Upper lobe of left lung (tissue), 6 donors: Measurements from ENCODE around the gene CFAP126. TPM values are rescaled to one million over a fixed set of nuclear protein-coding genes. Genes with fewer than 3 reads are reported as not detected.

Source experiments
- ATAC-seq, 2 donors: fragments of 200-7000 bp; cut with Tn5 transposase; one replicate each; pipeline ENCODE4 v1.9.1; 2022; ENCODE audit warnings: mild to moderate bottlenecking in 2 of 2, moderate library complexity in 2 of 2; ENCODE audit not compliant: low FRiP score in 2 of 2
- DNase-seq, 2 donors: peaks; one replicate each; pipeline ENCODE4 v3.0.0-alpha.2; 2019 to 2020
- H3K27ac ChIP-seq, 4 donors: fragments of 200-600 bp; sonication (generic); one replicate each; pipeline ENCODE4 v1.5.1; 2016 to 2019
- H3K27me3 ChIP-seq, 4 donors: fragments of 200-600 bp; sonication (generic); one replicate each; pipeline ENCODE4 v1.5.1; 2017 to 2019
- H3K36me3 ChIP-seq, 4 donors: fragments of 200-600 bp; sonication (generic); one replicate each; pipeline ENCODE4 v1.5.1; 2016 to 2019
- H3K4me1 ChIP-seq, 4 donors: fragments of 200-600 bp; sonication (generic); one replicate each; pipeline ENCODE4 v1.5.1; 2018 to 2019
- H3K4me3 ChIP-seq, 4 donors: fragments of 200-600 bp; sonication (generic); one replicate each; pipeline ENCODE4 v1.5.1; 2017 to 2019; ENCODE audit warnings: mild to moderate bottlenecking in 2 of 4, moderate library complexity in 1 of 4
- H3K9me3 ChIP-seq, 4 donors: fragments of 200-600 bp; sonication (generic); one replicate each; pipeline ENCODE4 v1.5.1; 2018 to 2019
- EP300 ChIP-seq, 4 donors: sonication (generic); formaldehyde crosslinking; IDR thresholded peaks; one replicate each; pipeline ENCODE4 v1.5.1; 2017; ENCODE audit warnings: antibody characterized with exemption in 4 of 4, control low read depth in 2 of 4
- POLR2A ChIP-seq, 4 donors: fragments of 450-650 bp; IDR thresholded peaks; one replicate each; pipeline ENCODE4 v1.5.1; 2016 to 2017; ENCODE audit warnings: antibody characterized with exemption in 4 of 4, mild to moderate bottlenecking in 2 of 4
- POLR2AphosphoS5 ChIP-seq, 2 donors: sonication (generic); formaldehyde crosslinking; IDR thresholded peaks; one replicate each; pipeline ENCODE4 v1.5.1; 2017; ENCODE audit warnings: antibody characterized with exemption in 2 of 2
- WGBS, 2 donors: methylation state at CpG; one replicate each; pipeline ENCODE4 v1.1.5; 2017 to 2018; 5-methylcytosine and 5-hydroxymethylcytosine counted together
- total RNA-seq, 6 donors: library from RNA; depleted of rRNA in 4 of 6; stranded (reverse); fragments of >200 nt in 4 of 6; gene quantifications; one replicate each; pipeline versions ENCODE4 v1.1.0 to v1.2.1, GENCODE V29; 2016 to 2021
- TF ChIP-seq, protein P1 (sequence below), 6 experiments: fragments of 450-650 bp in 4 of 6; fragments of 200-600 bp in 2 of 6; sonication (generic) in 2 of 6; IDR thresholded peaks; one replicate each; pipeline ENCODE4 v1.5.1; 2016 to 2019; ENCODE audit warnings: antibody characterized with exemption in 6 of 6
- donor health status: DM: no; HTN: no; CAD: no; lungs with moderate emphysema.
- donor health status: DM: no; HTN: yes; CAD: no; lungs with severe emphysema.

The CFAP126 gene
- total RNA-seq, 6 donors from 2014 or later = 0.37 to 9.5 (median 4.0) TPM; not detected in 1

DNA sequence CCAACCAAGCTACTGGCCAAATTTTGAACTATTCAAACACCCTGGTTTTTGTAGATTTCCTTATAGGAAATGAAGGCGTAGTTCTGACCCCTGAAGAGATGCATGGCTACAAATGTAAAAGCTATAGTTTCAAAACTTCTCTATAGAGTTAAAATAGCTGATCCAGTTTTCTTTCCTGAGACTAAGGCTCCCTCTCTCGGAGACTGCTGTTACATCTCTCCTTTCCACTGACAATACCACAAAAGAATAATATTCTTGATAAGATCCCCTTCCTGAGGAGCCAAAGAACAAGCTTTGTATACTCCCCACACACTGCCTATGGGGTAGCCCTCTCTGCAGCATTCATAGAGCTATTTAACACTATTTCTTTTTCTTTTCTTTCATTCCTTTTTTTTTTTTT, 6.7 kb upstream of the CFAP126 start:
- Histone ChIP-seq H3K27ac (no peak overlapping the region), H3K9me3 (no peaks in the 10 kb centered on the region), H3K36me3 (no peaks in the 10 kb centered on the region), H3K4me1 (no peaks in the 10 kb centered on the region), H3K27me3 (no peaks in the 10 kb centered on the region), H3K4me3 (no peak overlapping the region)
- DNase-seq = no peak
- WGBS, 2 donors = 47 to 62% methylated on average over 2 of the region's 2 CpGs
- TF ChIP-seq, protein P1, sequence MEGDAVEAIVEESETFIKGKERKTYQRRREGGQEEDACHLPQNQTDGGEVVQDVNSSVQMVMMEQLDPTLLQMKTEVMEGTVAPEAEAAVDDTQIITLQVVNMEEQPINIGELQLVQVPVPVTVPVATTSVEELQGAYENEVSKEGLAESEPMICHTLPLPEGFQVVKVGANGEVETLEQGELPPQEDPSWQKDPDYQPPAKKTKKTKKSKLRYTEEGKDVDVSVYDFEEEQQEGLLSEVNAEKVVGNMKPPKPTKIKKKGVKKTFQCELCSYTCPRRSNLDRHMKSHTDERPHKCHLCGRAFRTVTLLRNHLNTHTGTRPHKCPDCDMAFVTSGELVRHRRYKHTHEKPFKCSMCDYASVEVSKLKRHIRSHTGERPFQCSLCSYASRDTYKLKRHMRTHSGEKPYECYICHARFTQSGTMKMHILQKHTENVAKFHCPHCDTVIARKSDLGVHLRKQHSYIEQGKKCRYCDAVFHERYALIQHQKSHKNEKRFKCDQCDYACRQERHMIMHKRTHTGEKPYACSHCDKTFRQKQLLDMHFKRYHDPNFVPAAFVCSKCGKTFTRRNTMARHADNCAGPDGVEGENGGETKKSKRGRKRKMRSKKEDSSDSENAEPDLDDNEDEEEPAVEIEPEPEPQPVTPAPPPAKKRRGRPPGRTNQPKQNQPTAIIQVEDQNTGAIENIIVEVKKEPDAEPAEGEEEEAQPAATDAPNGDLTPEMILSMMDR (IDR thresholded peaks at IDR 0.05) = no peak
- TF ChIP-seq POLR2A (IDR thresholded peaks at IDR 0.05) = no peak
- no peak for TF ChIP-seq EP300 (IDR thresholded peaks at IDR 0.05)
- no peak for TF ChIP-seq POLR2AphosphoS5 (IDR thresholded peaks at IDR 0.05)
- ATAC-seq = no peak

DNA sequence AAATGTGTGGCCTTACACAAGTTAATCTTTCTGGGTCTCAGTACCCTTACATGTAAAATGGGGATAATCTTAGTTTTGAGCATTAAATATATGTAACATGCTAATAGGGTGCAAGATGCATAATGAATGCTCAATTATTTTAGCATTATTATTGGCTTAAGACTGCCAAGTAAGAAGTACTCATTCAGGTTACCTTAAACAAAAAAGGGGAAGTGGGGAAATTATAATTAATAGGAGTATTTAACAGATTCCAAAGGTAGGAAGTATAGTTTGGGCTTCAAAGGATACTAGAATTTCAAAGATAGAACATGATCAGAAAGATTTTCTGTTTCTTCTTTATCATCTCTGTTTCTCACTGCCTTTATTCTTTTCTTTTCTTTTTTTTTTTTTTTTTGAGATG, 5.8 kb upstream of the CFAP126 start:
- H3K27ac ChIP-seq = no peak overlapping the region
- H3K36me3 ChIP-seq = no peaks in the 10 kb centered on the region
- no peaks in the 10 kb centered on the region for H3K27me3 ChIP-seq
- no peaks in the 10 kb centered on the region for H3K4me1 ChIP-seq
- no peak for ATAC-seq
- TF ChIP-seq POLR2A (IDR thresholded peaks at IDR 0.05) (no peak), POLR2AphosphoS5 (IDR thresholded peaks at IDR 0.05) (no peak), EP300 (IDR thresholded peaks at IDR 0.05) (no peak)
- TF ChIP-seq, protein P1 (IDR thresholded peaks at IDR 0.05) = no peak
- DNase-seq = no peak
- no peak overlapping the region for H3K4me3 ChIP-seq
- H3K9me3 ChIP-seq = no peaks in the 10 kb centered on the region

DNA sequence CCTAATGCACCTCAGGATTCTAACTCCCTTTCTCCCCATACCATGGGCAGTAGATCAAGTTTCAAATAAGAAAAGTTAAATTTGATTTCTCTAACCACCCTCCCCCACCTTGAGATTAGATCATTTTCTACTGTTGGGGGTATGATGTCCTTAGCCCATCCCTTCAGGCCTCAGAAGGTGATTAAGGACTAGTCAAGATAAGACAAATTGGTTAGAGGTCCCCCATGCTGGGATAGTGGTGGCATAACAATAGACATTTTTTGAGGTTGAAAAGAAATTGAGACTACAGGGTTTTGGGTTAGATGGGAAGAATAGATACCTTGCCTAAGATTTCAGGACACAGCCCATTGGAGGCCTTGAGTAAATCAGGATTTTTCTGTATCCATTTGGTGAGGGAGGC, 2.5 kb downstream of the CFAP126 start:
- Histone ChIP-seq H3K4me3 (no peak overlapping the region), H3K9me3 (no peaks in the 10 kb centered on the region), H3K36me3 (peaks cover 3 to 27% (median 8%) of the 10 kb centered on the region in 4 donors), H3K27ac (no peak overlapping the region), H3K4me1 (peaks cover 0 to 7% (median 4%) of the 10 kb centered on the region in 4 donors), H3K27me3 (no peaks in the 10 kb centered on the region)
- no peak for ATAC-seq
- DNase-seq = no peak
- TF ChIP-seq, protein P1 (IDR thresholded peaks at IDR 0.05) = no peak
- no peak for TF ChIP-seq POLR2A (IDR thresholded peaks at IDR 0.05)
- TF ChIP-seq EP300 (IDR thresholded peaks at IDR 0.05) = no peak
- TF ChIP-seq POLR2AphosphoS5 (IDR thresholded peaks at IDR 0.05) = no peak

DNA sequence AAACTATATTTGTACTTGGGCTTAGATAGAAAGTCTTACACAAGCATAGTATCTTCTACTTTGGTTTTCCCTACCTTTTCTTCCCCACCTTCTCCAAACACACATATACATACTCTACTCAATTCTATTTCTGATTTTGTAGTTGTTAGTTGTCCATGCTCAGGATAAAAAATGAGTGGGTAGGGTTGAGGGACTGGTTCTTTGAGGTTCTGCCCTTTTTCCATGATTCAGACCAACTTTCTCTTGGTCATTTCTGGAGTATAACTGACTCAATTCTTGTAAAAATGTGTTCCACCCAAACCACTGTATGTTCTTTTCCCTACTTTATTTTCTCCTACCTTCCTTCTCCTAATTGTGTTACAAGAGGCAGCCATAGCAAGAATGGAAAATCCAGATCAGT, 3.3 kb downstream of the CFAP126 start:
- H3K27ac ChIP-seq = no peak overlapping the region
- DNase-seq = no peak
- H3K4me3 ChIP-seq = no peak overlapping the region
- peaks cover 0 to 7% (median 4%) of the 10 kb centered on the region in 4 donors for H3K4me1 ChIP-seq
- no peak for ATAC-seq
- no peaks in the 10 kb centered on the region for H3K9me3 ChIP-seq
- TF ChIP-seq POLR2A (IDR thresholded peaks at IDR 0.05) (no peak), POLR2AphosphoS5 (IDR thresholded peaks at IDR 0.05) (no peak), EP300 (IDR thresholded peaks at IDR 0.05) (no peak)
- TF ChIP-seq, protein P1 (IDR thresholded peaks at IDR 0.05) = no peak
- H3K36me3 ChIP-seq = peaks cover 3 to 27% (median 8%) of the 10 kb centered on the region in 4 donors
- H3K27me3 ChIP-seq = no peaks in the 10 kb centered on the region

DNA sequence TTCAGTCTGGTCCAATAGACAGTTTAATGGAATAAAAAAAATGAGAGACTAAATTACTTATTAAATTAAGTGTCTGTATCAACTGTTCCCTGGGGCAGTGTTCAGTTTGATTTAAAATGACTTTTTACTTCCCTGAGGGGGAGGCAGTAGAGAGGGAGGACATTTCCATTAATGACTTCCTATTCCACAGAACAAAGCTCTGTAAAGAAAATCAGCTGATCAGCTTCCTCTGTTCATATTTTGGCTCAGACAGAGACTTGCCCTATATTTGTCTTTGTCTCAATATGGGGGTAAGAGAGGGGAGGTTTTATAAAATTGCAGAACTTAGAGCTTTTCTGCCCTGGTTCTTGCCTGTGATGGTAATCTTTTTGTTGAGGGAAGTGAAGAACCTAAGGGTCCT, 8.4 kb downstream of the CFAP126 start:
- TF ChIP-seq POLR2AphosphoS5 (IDR thresholded peaks at IDR 0.05) (no peak), POLR2A (IDR thresholded peaks at IDR 0.05) (no peak), EP300 (IDR thresholded peaks at IDR 0.05) (no peak)
- TF ChIP-seq, protein P1 (IDR thresholded peaks at IDR 0.05) = no peak
- DNase-seq = no peak
- Histone ChIP-seq H3K36me3 (peaks cover 3 to 30% (median 11%) of the 10 kb centered on the region in 4 donors), H3K9me3 (no peaks in the 10 kb centered on the region), H3K4me1 (no peaks in the 10 kb centered on the region), H3K27ac (peak overlapping the region in 1 of 4 donors; percentile 58), H3K27me3 (no peaks in the 10 kb centered on the region), H3K4me3 (no peak overlapping the region)
- peak in 1 of 2 donors; percentile 72 for ATAC-seq
